ENCODE results near the gene LMCD1. TPM values are rescaled to one million over a fixed set of nuclear protein-coding genes. Genes with fewer than 3 reads are reported as not detected.

The LMCD1 gene
- total RNA-seq, 2 donors from 2014 or later: 1.6 to 9.8 TPM

DNA sequence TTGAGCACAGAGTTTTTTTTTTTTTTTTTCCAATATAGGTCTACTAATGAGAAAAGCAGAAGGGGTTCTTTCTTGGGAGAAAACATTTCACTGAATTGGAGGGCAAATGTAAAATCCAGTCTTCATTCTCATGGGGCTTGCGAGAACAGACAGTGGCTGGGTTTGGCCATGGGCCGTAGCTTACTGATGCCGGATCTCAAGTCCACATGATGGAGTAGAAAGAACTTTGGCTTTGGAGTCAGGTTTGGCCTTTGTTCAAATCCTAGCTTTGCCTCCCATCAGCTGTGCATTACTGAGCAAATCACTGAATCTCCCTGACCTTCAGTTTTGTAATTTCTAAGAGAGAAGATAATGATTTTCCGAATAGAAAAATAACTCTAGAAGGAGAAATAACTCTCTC lies 59.7 kb downstream of the LMCD1 start:
- ATAC-seq (replicated peaks): no peak
- H3K36me3 Mint-ChIP-seq (ENCODE audit: low read depth): no peaks in the 10 kb centered on the region
- no peaks in the 10 kb centered on the region for H3K9me3 Mint-ChIP-seq
- no peak overlapping the region for H3K4me3 Mint-ChIP-seq
- H3K27ac Mint-ChIP-seq: no peak overlapping the region
- H3K4me1 Mint-ChIP-seq: no peaks in the 10 kb centered on the region
- peaks cover 8% of the 10 kb centered on the region for H3K27me3 Mint-ChIP-seq

- ATAC-seq (replicated peaks): no peak
- H3K27ac Mint-ChIP-seq: no peak overlapping the region
- H3K4me1 Mint-ChIP-seq: no peaks in the 10 kb centered on the region
- peaks cover 8% of the 10 kb centered on the region for H3K27me3 Mint-ChIP-seq
- no peak overlapping the region for H3K4me3 Mint-ChIP-seq
- H3K36me3 Mint-ChIP-seq (ENCODE audit: low read depth): no peaks in the 10 kb centered on the region
- H3K9me3 Mint-ChIP-seq: no peaks in the 10 kb centered on the region
Observed at GRCh38 chr3:8562081-8562595, 60.5 kb downstream of the LMCD1 start.

- no peak for ATAC-seq (replicated peaks)
- no peak overlapping the region for H3K4me3 Mint-ChIP-seq
- H3K27me3 Mint-ChIP-seq: peaks cover 8% of the 10 kb centered on the region
- H3K9me3 Mint-ChIP-seq: no peaks in the 10 kb centered on the region
- H3K27ac Mint-ChIP-seq: no peak overlapping the region
- no peaks in the 10 kb centered on the region for H3K4me1 Mint-ChIP-seq
- no peaks in the 10 kb centered on the region for H3K36me3 Mint-ChIP-seq (ENCODE audit: low read depth)
Observed at GRCh38 chr3:8563146-8563545, 61.5 kb downstream of the LMCD1 start.

DNA sequence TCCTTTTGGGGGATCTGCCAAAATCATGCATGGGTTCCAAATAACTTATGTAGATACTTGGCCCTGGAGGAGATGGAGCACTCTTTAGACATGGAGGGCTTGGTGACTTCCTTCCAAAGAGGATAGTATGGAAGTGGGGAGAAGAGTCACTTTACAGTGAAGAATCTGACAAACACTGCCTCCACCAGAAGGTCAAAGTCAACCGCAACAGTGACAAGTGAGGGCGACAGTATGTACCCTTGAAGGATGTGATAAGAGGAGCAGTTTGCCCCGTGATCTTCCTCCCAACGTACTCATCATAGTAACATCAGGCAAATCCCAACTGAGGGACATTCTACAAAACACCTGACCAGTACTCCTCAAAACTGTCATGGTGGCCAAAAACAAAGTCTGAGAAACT lies 62.0 kb downstream of the LMCD1 start:
- no peak overlapping the region for H3K4me3 Mint-ChIP-seq
- no peaks in the 10 kb centered on the region for H3K9me3 Mint-ChIP-seq
- no peak for ATAC-seq (replicated peaks)

DNA sequence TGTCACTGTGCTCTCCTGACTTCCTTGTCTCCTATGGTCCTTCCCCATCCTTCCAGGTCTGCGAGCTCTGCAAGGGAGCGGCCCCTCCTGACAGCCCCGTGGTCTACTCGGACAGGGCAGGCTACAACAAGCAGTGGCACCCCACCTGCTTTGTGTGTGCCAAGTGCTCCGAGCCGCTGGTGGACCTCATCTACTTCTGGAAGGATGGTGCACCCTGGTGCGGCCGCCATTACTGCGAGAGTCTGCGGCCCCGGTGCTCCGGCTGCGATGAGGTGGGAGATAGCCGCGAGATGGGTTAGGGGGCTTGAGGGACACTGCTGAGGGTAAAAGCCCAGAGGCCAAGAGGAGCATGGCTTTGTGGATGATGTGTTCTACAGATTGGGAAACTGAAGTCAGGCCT lies 63.8 kb downstream of the LMCD1 start:
- Mint-ChIP-seq H3K9me3 (no peaks in the 10 kb centered on the region), H3K4me3 (no peak overlapping the region), H3K4me1 (no peaks in the 10 kb centered on the region), H3K36me3 (ENCODE audit: low read depth) (no peaks in the 10 kb centered on the region), H3K27ac (no peak overlapping the region), H3K27me3 (peaks cover under 1% of the 10 kb centered on the region)
- no peak for ATAC-seq (replicated peaks)

More for the DNA sequence above, 62.0 kb downstream of the LMCD1 start:
- Mint-ChIP-seq H3K27ac (no peak overlapping the region), H3K36me3 (ENCODE audit: low read depth) (no peaks in the 10 kb centered on the region), H3K27me3 (peaks cover 8% of the 10 kb centered on the region), H3K4me1 (no peaks in the 10 kb centered on the region)

- no peaks in the 10 kb centered on the region for H3K27me3 Mint-ChIP-seq
- ATAC-seq (replicated peaks): no peak
- no peak overlapping the region for H3K27ac Mint-ChIP-seq
- no peaks in the 10 kb centered on the region for H3K9me3 Mint-ChIP-seq
- no peaks in the 10 kb centered on the region for H3K36me3 Mint-ChIP-seq (ENCODE audit: low read depth)
- H3K4me1 Mint-ChIP-seq: peaks cover 3% of the 10 kb centered on the region
- H3K4me3 Mint-ChIP-seq: no peak overlapping the region
Observed at GRCh38 chr3:8567784-8568575, 66.4 kb downstream of the LMCD1 start.

DNA sequence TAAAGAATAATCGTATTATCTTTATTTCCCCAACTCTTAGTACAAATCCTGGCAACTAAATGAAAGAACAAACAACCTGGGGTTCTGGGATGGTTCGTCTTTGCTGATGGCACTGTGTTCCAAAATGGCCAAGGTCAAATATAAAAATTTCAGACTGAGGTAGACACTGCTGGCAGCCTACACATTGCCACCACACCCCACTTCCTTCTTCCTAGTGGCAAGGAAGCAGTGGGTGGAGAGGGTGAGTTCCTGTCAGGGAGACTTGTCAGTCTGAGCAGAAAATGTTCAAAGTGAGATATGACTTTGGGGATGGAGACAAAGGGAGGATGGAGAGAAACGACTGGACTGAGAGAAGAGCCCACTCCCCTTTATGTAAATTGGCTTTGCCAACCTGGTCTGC lies 69.6 kb downstream of the LMCD1 start:
- Mint-ChIP-seq H3K4me3 (no peak overlapping the region), H3K36me3 (ENCODE audit: low read depth) (no peaks in the 10 kb centered on the region), H3K27ac (no peak overlapping the region), H3K9me3 (no peaks in the 10 kb centered on the region), H3K27me3 (no peaks in the 10 kb centered on the region), H3K4me1 (peaks cover 3% of the 10 kb centered on the region)
- no peak for ATAC-seq (replicated peaks)

- Mint-ChIP-seq H3K9me3 (no peaks in the 10 kb centered on the region), H3K4me3 (no peak overlapping the region), H3K27ac (no peak overlapping the region), H3K27me3 (no peaks in the 10 kb centered on the region), H3K4me1 (peaks cover 3% of the 10 kb centered on the region), H3K36me3 (ENCODE audit: low read depth) (no peaks in the 10 kb centered on the region)
- ATAC-seq (replicated peaks): no peak
Observed at GRCh38 chr3:8573342-8573926, 71.8 kb downstream of the LMCD1 start.

DNA sequence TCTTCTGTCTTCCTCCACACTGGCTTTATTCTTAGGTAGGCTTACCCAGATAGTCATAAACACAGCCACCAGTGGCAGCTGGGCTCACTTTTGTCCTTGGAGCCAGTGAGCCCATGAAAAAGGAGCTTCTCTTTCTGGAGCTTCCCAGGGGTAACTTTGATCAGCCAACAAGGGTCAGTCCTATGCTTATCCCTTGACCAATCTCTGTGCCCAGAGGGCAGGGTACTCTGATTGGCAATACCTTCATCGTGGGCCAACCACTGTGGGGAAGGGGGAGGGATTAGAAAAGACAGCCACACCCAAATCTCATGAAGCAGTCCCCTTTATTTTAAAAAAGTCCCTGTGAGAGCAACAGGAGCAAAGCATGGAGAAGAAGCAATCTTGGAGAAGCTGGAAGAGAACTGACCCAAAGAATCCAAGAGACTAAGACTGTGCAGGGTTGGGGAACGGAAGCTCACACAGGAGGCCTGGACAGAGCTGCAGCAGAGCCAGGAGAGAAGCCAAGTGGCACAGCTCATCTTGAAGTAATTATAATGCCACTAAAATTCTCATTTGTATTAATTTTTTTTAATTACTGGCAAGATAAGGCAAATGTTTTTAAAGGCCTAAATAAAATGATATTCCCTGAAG lies 72.5 kb downstream of the LMCD1 start:
- no peak for ATAC-seq (replicated peaks)
- no peaks in the 10 kb centered on the region for H3K9me3 Mint-ChIP-seq
- no peaks in the 10 kb centered on the region for H3K27me3 Mint-ChIP-seq
- H3K36me3 Mint-ChIP-seq (ENCODE audit: low read depth): no peaks in the 10 kb centered on the region
- H3K4me1 Mint-ChIP-seq: peaks cover 3% of the 10 kb centered on the region
- no peak overlapping the region for H3K27ac Mint-ChIP-seq
- H3K4me3 Mint-ChIP-seq: no peak overlapping the region

- Mint-ChIP-seq H3K27me3 (peaks cover under 1% of the 10 kb centered on the region), H3K27ac (no peak overlapping the region), H3K4me3 (no peak overlapping the region), H3K9me3 (no peaks in the 10 kb centered on the region), H3K4me1 (peaks cover 3% of the 10 kb centered on the region), H3K36me3 (ENCODE audit: low read depth) (no peaks in the 10 kb centered on the region)
- ATAC-seq (replicated peaks): no peak
Observed at GRCh38 chr3:8574670-8575322, 73.2 kb downstream of the LMCD1 start.

GRCh38 chr3:8575364-8576104 lies 73.9 kb downstream of the LMCD1 start:
- no peak overlapping the region for H3K4me3 Mint-ChIP-seq
- peaks cover 3% of the 10 kb centered on the region for H3K27me3 Mint-ChIP-seq
- no peak overlapping the region for H3K27ac Mint-ChIP-seq

GRCh38 chr3:8576436-8576835 lies 74.8 kb downstream of the LMCD1 start:
- peaks cover 3% of the 10 kb centered on the region for H3K27me3 Mint-ChIP-seq
- no peaks in the 10 kb centered on the region for H3K36me3 Mint-ChIP-seq (ENCODE audit: low read depth)
- no peak overlapping the region for H3K27ac Mint-ChIP-seq
- H3K4me1 Mint-ChIP-seq: no peaks in the 10 kb centered on the region
- no peaks in the 10 kb centered on the region for H3K9me3 Mint-ChIP-seq
- ATAC-seq (replicated peaks): no peak
- H3K4me3 Mint-ChIP-seq: no peak overlapping the region

More at GRCh38 chr3:8575364-8576104, 73.9 kb downstream of the LMCD1 start:
- ATAC-seq (replicated peaks): no peak
- H3K9me3 Mint-ChIP-seq: no peaks in the 10 kb centered on the region
- H3K36me3 Mint-ChIP-seq (ENCODE audit: low read depth): no peaks in the 10 kb centered on the region
- H3K4me1 Mint-ChIP-seq: peaks cover 3% of the 10 kb centered on the region

DNA sequence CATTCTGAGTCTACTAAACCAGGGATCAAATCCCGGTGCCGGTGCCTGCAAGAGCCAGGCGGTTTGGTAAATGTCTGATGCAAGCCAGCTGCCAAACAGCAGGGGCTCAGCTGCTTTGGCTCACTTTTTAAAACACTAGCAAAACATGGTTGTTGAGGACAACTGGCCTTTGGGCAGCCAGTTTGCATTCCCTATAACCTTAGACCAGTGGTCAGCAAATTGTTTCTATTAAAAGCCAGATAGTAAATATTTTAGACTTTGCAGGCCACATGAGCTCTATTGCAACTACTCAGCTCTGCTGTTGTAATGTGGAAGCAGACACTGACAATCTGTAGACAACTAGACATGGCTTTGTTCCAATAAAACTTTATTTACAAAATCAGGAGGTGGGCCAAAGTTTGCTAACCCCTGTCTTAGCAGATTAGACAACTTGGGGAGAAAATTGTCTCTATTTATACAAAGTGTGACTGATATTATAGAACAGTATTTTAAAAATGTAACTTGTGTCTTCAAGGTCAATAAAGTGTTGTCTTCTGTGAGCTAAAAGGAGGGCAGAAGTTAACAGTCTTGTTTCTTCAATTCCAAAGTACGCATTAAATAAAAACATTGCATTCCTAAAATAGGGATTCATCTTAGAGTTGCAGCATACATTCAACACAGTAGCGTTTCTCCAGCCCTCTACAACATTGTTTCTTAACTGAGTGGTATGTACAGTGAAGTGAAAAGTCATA lies 75.4 kb downstream of the LMCD1 start:
- Mint-ChIP-seq H3K27me3 (peaks cover 3% of the 10 kb centered on the region), H3K27ac (no peak overlapping the region), H3K4me1 (no peaks in the 10 kb centered on the region), H3K4me3 (no peak overlapping the region), H3K9me3 (no peaks in the 10 kb centered on the region), H3K36me3 (ENCODE audit: low read depth) (no peaks in the 10 kb centered on the region)
- no peak for ATAC-seq (replicated peaks)

Measured in activated T-helper 17 cell treated with anti-CD3 and anti-CD28 coated beads, Interleukin-2, amount 50 U/mL, for 72 hours (primary cell).